ENCODE results near the gene ZNF500. TPM values are rescaled to one million over a fixed set of nuclear protein-coding genes. Genes with fewer than 3 reads are reported as not detected.
"Not testable (repeated sequence)": the region's sequence is repeated elsewhere in the genome, so short reads cannot be mapped to it uniquely, and the experiment has no call there.

The ZNF500 gene
- total RNA-seq, 1 donor from 2014 or later: 6.8 TPM

DNA sequence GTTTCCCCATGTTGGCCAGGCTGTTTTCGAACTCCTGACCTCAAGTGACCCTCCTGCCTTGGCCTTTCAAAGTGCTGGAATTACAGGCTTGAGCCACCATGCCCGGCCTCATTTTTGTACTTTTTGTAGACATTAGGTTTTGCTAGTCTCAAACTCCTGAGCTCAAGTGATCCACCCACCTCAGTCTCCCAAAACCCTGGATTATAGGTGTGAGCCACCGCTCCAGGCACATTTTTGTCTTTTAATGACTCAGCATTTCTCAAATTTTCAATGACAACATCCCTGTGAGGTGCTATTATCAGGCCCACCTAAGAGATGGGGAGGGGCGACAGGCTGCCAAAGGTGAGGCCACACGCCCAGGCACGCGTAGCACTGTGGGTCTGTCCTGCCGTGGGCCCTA lies 20.1 kb upstream of the ZNF500 start:
- no peak overlapping the region for H3K9ac ChIP-seq (ENCODE audit: low read depth in 1 of 3, low read length in 3 of 3)
- H3K27ac ChIP-seq (ENCODE audit: low read depth, low read length): no peak overlapping the region
- no peaks in the 10 kb centered on the region for H3K36me3 ChIP-seq (ENCODE audit: control insufficient read depth in 3 of 3, insufficient read depth in 3 of 3, low read length in 3 of 3)
- no peak overlapping the region for H3K4me3 ChIP-seq (ENCODE audit: low read length in 3 of 3)
- no peaks in the 10 kb centered on the region for H3K9me3 ChIP-seq (ENCODE audit: control insufficient read depth in 3 of 3, low read length in 3 of 3)
- no peaks in the 10 kb centered on the region for H3K27me3 ChIP-seq (ENCODE audit: control insufficient read depth in 3 of 3, insufficient read depth in 3 of 3, low read length in 3 of 3)
- H3K4me1 ChIP-seq (ENCODE audit: control insufficient read depth in 3 of 3, insufficient read depth in 3 of 3, low read length in 3 of 3): no peaks in the 10 kb centered on the region

DNA sequence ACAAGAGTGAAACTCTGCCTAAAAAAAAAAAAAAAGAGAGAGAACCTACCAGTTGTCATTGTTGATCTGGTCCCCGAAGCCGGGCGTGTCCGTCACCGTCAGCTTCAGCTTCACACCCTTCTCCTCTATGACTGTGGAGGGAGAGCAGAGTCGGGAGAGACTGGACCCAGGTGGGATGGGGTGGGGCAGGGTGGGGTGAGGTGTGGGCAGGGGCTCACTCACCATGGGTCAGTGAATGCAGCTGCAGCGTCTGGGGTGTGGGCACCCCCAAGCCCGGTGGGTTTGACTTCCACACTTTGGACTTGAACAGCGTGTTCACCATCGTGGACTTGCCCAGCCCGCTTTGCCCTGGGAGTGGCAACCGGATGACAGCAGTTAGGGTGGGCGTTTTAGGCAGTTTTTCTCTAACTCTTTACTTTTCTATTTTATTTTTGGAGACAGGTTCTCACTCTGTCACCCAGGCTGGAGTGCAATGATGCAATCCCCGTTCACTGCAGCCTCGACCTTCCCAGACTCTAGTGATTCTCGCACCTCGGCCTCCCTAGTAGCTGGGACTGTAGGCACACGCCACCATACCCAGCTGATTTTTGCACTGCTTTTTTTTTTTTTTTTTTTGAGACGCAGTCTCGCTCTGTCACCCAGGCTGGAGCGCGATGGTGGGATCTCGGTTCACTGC lies 18.9 kb upstream of the ZNF500 start:
- H3K36me3 ChIP-seq (ENCODE audit: control insufficient read depth in 3 of 3, insufficient read depth in 3 of 3, low read length in 3 of 3): no peaks in the 10 kb centered on the region
- no peak overlapping the region for H3K27ac ChIP-seq (ENCODE audit: low read depth, low read length)
- no peaks in the 10 kb centered on the region for H3K9me3 ChIP-seq (ENCODE audit: control insufficient read depth in 3 of 3, low read length in 3 of 3)
- H3K9ac ChIP-seq (ENCODE audit: low read depth in 1 of 3, low read length in 3 of 3): no peak overlapping the region
- H3K4me1 ChIP-seq (ENCODE audit: control insufficient read depth in 3 of 3, insufficient read depth in 3 of 3, low read length in 3 of 3): no peaks in the 10 kb centered on the region
- H3K4me3 ChIP-seq (ENCODE audit: low read length in 3 of 3): no peak overlapping the region
- H3K27me3 ChIP-seq (ENCODE audit: control insufficient read depth in 3 of 3, insufficient read depth in 3 of 3, low read length in 3 of 3): no peaks in the 10 kb centered on the region

DNA sequence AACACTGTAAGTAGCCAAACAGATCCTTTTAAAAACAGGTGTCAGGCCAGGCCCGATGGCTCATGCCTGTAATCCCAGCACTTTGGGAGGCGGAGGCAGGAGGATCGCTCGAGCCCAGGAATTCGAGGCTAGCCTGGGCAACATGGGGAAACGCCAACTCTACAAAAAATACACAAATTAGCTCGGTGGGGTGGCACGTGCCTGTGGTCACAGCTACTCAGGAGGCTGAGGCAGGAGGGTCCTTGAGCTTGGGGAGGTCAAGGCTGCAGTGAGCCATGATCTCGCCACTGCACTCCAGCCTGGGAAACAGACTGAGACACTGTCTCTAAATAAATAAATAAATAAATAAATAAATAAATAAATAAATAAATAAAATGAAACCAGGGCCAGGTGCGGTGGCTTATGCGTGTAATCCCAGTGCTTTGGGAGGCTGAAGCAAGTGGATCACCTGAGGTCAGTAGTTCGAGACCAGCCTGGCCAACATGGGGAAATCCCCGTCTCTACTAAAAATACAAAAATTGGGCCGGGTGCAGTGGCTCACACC lies 17.6 kb upstream of the ZNF500 start:
- H3K4me3 ChIP-seq (ENCODE audit: low read length in 3 of 3); H3K4me1 ChIP-seq (ENCODE audit: control insufficient read depth in 3 of 3, insufficient read depth in 3 of 3, low read length in 3 of 3); H3K27ac ChIP-seq (ENCODE audit: low read depth, low read length); H3K36me3 ChIP-seq (ENCODE audit: control insufficient read depth in 3 of 3, insufficient read depth in 3 of 3, low read length in 3 of 3); H3K9me3 ChIP-seq (ENCODE audit: control insufficient read depth in 3 of 3, low read length in 3 of 3); H3K9ac ChIP-seq (ENCODE audit: low read depth in 1 of 3, low read length in 3 of 3); H3K27me3 ChIP-seq (ENCODE audit: control insufficient read depth in 3 of 3, insufficient read depth in 3 of 3, low read length in 3 of 3): not testable (repeated sequence)

DNA sequence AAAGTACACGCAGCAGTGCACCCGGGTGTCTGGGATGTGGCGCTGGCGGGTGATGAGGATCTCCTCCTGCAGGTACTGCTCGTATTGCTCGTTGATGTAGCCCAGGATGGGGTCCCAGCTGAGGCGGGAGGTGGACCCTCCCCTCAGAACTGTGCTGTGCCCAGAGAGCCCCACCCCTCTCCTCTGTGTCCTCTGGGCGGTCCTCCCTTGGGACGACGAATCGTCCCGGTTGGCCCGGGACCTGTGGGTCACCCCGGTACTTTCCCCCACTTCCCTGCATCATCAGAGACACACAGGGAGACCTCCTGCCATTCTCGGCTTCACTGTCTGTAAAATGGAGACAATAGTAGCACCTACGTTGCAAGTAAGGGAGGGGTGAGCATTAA lies 17.0 kb upstream of the ZNF500 start:
- H3K9ac ChIP-seq (ENCODE audit: low read depth in 1 of 3, low read length in 3 of 3): no peak overlapping the region
- H3K27me3 ChIP-seq (ENCODE audit: control insufficient read depth in 3 of 3, insufficient read depth in 3 of 3, low read length in 3 of 3): no peaks in the 10 kb centered on the region
- no peak overlapping the region for H3K4me3 ChIP-seq (ENCODE audit: low read length in 3 of 3)
- H3K9me3 ChIP-seq (ENCODE audit: control insufficient read depth in 3 of 3, low read length in 3 of 3): no peaks in the 10 kb centered on the region
- no peaks in the 10 kb centered on the region for H3K36me3 ChIP-seq (ENCODE audit: control insufficient read depth in 3 of 3, insufficient read depth in 3 of 3, low read length in 3 of 3)
- H3K27ac ChIP-seq (ENCODE audit: low read depth, low read length): no peak overlapping the region
- H3K4me1 ChIP-seq (ENCODE audit: control insufficient read depth in 3 of 3, insufficient read depth in 3 of 3, low read length in 3 of 3): no peaks in the 10 kb centered on the region

DNA sequence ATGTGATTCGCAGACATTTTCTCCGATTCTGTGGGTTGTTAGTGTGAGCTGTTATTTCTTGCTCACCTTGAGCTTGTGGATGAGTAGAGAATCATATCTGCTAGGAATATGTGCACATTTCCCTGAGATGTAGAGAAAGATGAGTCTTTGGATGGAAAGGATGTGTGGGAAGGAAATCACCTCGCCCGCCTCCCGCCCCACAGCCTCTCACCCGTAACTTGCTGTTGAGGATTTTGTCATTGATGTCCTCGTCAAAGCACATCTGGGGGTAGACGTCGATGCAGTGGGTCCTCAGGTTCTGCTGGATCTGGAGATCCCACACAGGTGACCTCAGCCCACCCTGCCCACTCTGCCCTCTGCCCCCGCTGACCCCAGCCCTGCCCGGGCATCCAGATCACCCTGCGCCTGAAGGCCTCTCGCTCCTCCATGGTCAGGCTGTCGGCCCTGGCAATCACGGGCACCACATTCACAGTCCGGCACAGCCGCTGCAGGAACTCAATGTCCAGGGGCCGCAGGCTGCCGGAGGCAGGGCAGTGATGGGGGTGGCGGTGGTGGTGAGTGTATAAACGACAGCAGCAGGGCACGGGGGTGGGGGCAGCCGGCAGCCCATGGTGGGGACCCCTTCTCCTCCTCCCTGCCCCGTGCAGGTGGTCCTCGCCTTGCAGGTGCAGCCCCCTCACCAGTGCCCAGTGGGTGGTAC lies 16.4 kb upstream of the ZNF500 start:
- Histone ChIP-seq H3K27ac (ENCODE audit: low read depth, low read length) (no peak overlapping the region), H3K4me3 (ENCODE audit: low read length in 3 of 3) (no peak overlapping the region), H3K36me3 (ENCODE audit: control insufficient read depth in 3 of 3, insufficient read depth in 3 of 3, low read length in 3 of 3) (no peaks in the 10 kb centered on the region), H3K9ac (ENCODE audit: low read depth in 1 of 3, low read length in 3 of 3) (no peak overlapping the region), H3K9me3 (ENCODE audit: control insufficient read depth in 3 of 3, low read length in 3 of 3) (no peaks in the 10 kb centered on the region), H3K27me3 (ENCODE audit: control insufficient read depth in 3 of 3, insufficient read depth in 3 of 3, low read length in 3 of 3) (no peaks in the 10 kb centered on the region), H3K4me1 (ENCODE audit: control insufficient read depth in 3 of 3, insufficient read depth in 3 of 3, low read length in 3 of 3) (no peaks in the 10 kb centered on the region)

DNA sequence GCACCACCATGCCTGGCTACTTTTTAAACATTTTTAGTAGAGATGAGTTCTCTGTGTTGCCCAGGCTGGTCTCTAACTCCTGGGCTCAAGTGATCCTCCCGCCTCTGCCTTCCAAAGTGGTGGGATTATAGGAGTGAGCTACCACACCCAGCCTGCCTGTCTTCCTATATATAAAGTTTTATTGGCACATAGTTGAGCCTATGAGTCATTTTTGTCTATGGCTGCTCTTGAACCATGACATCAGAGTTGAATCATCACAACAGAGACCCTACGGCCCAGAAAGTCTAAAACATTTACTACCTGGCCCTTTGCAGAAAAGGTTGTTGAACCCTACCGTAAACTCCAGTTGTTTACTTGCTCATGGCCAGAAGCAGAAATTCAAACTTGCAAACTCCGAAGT lies 13.3 kb upstream of the ZNF500 start:
- no peaks in the 10 kb centered on the region for H3K4me1 ChIP-seq (ENCODE audit: control insufficient read depth in 3 of 3, insufficient read depth in 3 of 3, low read length in 3 of 3)
- no peak overlapping the region for H3K4me3 ChIP-seq (ENCODE audit: low read length in 3 of 3)
- H3K27me3 ChIP-seq (ENCODE audit: control insufficient read depth in 3 of 3, insufficient read depth in 3 of 3, low read length in 3 of 3): no peaks in the 10 kb centered on the region
- no peaks in the 10 kb centered on the region for H3K9me3 ChIP-seq (ENCODE audit: control insufficient read depth in 3 of 3, low read length in 3 of 3)
- H3K27ac ChIP-seq (ENCODE audit: low read depth, low read length): no peak overlapping the region
- no peak overlapping the region for H3K9ac ChIP-seq (ENCODE audit: low read depth in 1 of 3, low read length in 3 of 3)
- H3K36me3 ChIP-seq (ENCODE audit: control insufficient read depth in 3 of 3, insufficient read depth in 3 of 3, low read length in 3 of 3): no peaks in the 10 kb centered on the region

DNA sequence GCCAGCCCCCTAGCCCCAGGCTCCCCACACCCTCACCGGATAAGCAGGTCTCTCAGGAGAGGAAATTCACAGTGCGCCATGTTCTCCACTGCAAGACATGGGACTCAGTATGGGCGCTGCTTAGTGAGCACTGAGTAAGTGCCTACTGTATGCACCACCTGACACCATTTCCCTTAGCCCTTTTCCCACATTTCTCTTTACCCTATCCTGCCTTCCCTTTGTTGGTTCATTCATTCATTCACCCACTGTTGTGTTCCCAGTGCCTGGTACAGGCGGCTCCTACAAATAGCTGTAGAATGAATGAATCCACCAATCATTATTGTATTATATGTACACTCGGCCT lies 11.1 kb upstream of the ZNF500 start:
- no peaks in the 10 kb centered on the region for H3K36me3 ChIP-seq (ENCODE audit: control insufficient read depth in 3 of 3, insufficient read depth in 3 of 3, low read length in 3 of 3)
- H3K27me3 ChIP-seq (ENCODE audit: control insufficient read depth in 3 of 3, insufficient read depth in 3 of 3, low read length in 3 of 3): no peaks in the 10 kb centered on the region
- no peak overlapping the region for H3K4me3 ChIP-seq (ENCODE audit: low read length in 3 of 3)
- H3K9ac ChIP-seq (ENCODE audit: low read depth in 1 of 3, low read length in 3 of 3): no peak overlapping the region
- H3K27ac ChIP-seq (ENCODE audit: low read depth, low read length): no peak overlapping the region
- H3K9me3 ChIP-seq (ENCODE audit: control insufficient read depth in 3 of 3, low read length in 3 of 3): no peaks in the 10 kb centered on the region
- H3K4me1 ChIP-seq (ENCODE audit: control insufficient read depth in 3 of 3, insufficient read depth in 3 of 3, low read length in 3 of 3): no peaks in the 10 kb centered on the region

DNA sequence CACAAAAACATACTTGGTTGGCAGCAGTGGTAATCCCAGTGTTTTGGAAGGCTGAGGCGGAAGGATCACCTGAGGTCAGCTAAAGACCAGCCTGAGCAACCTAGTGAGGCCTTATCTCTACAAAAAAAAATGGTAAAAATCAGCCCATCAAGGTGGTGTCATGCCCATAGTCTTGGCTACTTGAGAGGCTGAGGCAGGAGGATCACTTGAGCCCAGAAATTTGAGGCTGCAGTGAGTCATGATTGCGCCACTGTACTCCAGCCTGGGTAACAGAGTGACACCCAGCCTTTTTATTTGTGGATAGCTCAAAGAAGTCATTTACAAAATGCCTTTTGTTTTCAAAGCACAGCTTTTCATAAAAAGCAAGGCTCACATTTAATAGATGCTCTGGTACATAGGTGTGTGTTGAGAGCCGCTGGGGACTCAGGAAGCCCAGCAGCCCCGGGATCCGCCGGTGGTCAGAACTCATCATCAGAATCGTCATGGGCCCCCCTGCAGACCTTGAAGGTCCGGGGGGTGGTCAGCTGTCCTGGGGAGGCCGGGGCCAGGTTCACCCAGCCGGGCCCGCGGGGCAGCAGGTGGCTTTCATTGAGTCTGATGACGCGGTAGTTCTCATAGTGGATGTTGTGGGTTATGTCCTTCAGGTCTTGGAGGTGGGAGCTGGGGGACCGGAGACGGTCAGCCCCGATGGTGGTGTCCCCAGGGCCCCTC lies 10.5 kb upstream of the ZNF500 start:
- Histone ChIP-seq H3K36me3 (ENCODE audit: control insufficient read depth in 3 of 3, insufficient read depth in 3 of 3, low read length in 3 of 3) (no peaks in the 10 kb centered on the region), H3K9me3 (ENCODE audit: control insufficient read depth in 3 of 3, low read length in 3 of 3) (no peaks in the 10 kb centered on the region), H3K4me3 (ENCODE audit: low read length in 3 of 3) (no peak overlapping the region), H3K9ac (ENCODE audit: low read depth in 1 of 3, low read length in 3 of 3) (no peak overlapping the region), H3K27ac (ENCODE audit: low read depth, low read length) (no peak overlapping the region), H3K4me1 (ENCODE audit: control insufficient read depth in 3 of 3, insufficient read depth in 3 of 3, low read length in 3 of 3) (no peaks in the 10 kb centered on the region), H3K27me3 (ENCODE audit: control insufficient read depth in 3 of 3, insufficient read depth in 3 of 3, low read length in 3 of 3) (no peaks in the 10 kb centered on the region)

DNA sequence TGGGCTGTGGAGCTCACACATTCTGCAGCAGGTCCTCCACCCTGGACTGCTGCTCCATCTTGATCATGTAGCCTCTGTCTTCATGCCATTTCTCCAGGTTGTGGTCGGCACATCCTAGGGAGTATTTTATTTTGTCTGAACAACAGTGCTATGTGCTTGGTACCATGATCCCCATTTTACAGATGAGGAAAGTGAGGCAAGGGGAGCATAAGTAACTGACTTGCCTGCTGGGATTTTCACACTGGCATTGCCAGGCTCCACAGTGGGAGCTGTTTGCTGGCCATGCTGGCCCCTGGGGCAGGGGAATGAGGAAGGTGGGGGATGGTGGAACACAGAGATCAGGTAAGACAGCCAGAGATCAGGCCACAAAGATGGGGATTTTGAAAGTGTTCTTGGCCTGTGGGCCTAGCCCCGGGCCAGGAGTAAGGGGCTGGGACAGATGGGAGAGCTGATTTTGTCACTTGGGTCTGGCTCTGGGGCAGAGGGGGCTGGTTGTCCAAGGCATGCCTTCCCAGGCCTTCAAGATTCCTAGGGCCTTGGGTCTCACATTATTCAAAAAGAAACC lies 9.3 kb upstream of the ZNF500 start:
- Histone ChIP-seq H3K4me3 (ENCODE audit: low read length in 3 of 3) (no peak overlapping the region), H3K27me3 (ENCODE audit: control insufficient read depth in 3 of 3, insufficient read depth in 3 of 3, low read length in 3 of 3) (no peaks in the 10 kb centered on the region), H3K9me3 (ENCODE audit: control insufficient read depth in 3 of 3, low read length in 3 of 3) (no peaks in the 10 kb centered on the region), H3K36me3 (ENCODE audit: control insufficient read depth in 3 of 3, insufficient read depth in 3 of 3, low read length in 3 of 3) (no peaks in the 10 kb centered on the region), H3K27ac (ENCODE audit: low read depth, low read length) (no peak overlapping the region), H3K9ac (ENCODE audit: low read depth in 1 of 3, low read length in 3 of 3) (no peak overlapping the region), H3K4me1 (ENCODE audit: control insufficient read depth in 3 of 3, insufficient read depth in 3 of 3, low read length in 3 of 3) (no peaks in the 10 kb centered on the region)

DNA sequence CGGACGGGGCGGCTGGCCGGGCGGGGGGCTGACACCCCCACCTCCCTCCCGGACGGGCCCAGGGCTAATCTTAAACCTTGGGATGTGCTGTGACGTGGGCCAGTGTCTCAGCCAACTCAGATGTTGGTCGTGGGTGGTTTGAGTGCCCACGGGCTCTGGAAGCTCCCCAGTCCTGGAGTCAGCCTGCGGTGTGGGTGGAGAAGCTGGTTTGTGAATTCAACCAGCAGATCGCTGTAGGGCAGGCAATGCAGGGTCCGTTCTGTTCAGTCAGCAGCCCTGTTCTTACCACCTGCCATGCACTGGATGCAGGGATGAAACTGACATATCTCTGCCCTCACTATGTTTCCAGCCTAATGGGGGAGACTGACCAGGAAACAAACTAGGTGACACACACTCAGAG lies 8.0 kb upstream of the ZNF500 start:
- Histone ChIP-seq H3K36me3 (ENCODE audit: control insufficient read depth in 3 of 3, insufficient read depth in 3 of 3, low read length in 3 of 3) (no peaks in the 10 kb centered on the region), H3K27ac (ENCODE audit: low read depth, low read length) (no peak overlapping the region), H3K9ac (ENCODE audit: low read depth in 1 of 3, low read length in 3 of 3) (no peak overlapping the region), H3K9me3 (ENCODE audit: control insufficient read depth in 3 of 3, low read length in 3 of 3) (no peaks in the 10 kb centered on the region), H3K4me1 (ENCODE audit: control insufficient read depth in 3 of 3, insufficient read depth in 3 of 3, low read length in 3 of 3) (no peaks in the 10 kb centered on the region), H3K4me3 (ENCODE audit: low read length in 3 of 3) (no peak overlapping the region), H3K27me3 (ENCODE audit: control insufficient read depth in 3 of 3, insufficient read depth in 3 of 3, low read length in 3 of 3) (no peaks in the 10 kb centered on the region)

All from skeletal muscle tissue (tissue), 4 donors.